Subcutaneous adipose tissue (tissue), 4 donors: ENCODE results near the gene HOXC12. TPM values are rescaled to one million over a fixed set of nuclear protein-coding genes. Genes with fewer than 3 reads are reported as not detected.

Source experiments
- CTCF ChIP-seq: fragments of 450-650 bp; IDR thresholded peaks from one replicate; pipeline ENCODE4 v1.5.1; 2016; ENCODE audit warnings: low read depth, mild to moderate bottlenecking, control low read depth, antibody characterized with exemption, moderate library complexity
- total RNA-seq, 4 donors: library from RNA; depleted of rRNA; stranded (reverse); fragments of >200 nt; gene quantifications; one replicate each; pipeline ENCODE4 v1.1.0, GENCODE V29; 2016

HOXC12 gene
- total RNA-seq, result 1 to 10 TPM in 1 of 4 donors, under 1 TPM in 3; 0.17 to 1.8 (median 0.50) TPM

DNA sequence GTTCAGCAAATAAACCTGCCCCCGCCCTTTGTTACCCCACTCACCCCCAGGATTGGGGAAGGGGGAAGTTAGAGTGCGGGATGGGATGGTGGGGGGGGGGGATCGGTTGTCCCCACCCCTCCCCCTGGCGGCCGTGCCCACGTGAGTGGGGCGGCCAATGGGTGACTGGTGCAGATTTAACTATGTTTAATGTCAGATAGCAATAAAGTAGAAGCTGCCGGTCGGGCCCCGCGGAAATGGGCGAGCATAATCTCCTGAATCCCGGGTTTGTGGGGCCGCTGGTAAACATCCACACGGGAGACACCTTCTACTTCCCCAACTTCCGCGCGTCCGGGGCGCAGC is at the start of gene HOXC12:
HOXC12 (plus strand) TSS at position 210 of the 342 bp plus-strand sequence; CDS start at position 237, 27 bp downstream.
- no peak for TF ChIP-seq CTCF

DNA sequence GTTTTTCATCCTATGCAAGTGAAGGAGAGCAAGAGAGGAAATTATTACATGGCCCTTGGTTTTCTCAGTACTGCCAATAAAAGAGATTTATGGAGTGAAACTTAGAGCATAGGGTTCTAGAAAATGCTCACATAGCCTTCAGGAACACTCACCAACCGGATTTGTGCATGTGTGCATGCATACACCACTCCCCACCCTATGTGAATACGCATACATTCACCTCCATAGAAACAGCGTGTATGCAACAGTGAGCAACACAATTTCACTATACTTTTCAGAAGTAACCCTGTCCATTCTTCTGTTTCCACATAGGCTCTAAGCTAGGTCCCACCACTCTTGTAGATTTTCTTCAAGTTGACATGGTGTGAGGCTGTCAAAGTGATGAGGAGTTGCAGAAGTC is 47.6 kb upstream of the HOXC12 start:
- TF ChIP-seq CTCF, result no peak

DNA sequence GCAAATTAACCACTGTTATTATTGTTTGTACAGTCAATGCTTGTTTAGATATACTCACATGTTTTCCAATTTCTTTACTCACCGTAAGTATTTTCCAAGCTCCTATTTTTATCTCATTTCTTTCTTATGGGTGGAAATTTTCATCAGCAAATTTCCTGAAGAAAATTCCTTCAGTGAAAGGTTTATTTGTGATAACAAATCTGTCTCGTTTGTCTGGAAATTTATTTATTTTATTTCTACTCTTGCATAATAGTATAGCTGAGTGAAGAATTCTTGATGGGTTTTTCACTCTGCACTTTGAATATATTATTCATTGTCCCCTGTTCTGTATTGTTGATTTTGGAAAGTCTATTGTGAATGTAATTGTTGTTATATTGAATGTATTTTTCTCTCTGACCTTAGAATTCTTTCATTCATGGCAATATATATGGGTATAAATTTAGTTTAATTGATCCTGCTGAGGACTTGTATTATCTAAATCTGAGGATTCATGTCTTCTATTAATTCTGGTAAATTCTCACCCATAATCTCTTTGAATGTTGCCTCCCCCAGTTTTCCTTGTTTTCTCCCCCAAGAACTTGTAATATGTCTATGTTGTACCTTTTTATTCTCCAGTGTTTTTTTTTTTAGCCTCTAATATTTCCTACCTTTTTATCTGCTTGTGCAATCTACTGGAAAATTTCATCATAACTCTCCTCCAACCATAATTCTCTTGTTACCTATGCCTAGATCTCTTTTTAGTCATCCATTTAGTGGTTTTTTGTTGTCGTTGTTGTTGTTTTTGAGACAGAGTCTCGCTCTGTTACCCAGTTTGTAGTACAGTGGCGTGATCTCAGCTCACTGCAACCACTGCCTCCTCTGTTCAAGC is 37.7 kb upstream of the HOXC12 start:
- no peak for TF ChIP-seq CTCF

DNA sequence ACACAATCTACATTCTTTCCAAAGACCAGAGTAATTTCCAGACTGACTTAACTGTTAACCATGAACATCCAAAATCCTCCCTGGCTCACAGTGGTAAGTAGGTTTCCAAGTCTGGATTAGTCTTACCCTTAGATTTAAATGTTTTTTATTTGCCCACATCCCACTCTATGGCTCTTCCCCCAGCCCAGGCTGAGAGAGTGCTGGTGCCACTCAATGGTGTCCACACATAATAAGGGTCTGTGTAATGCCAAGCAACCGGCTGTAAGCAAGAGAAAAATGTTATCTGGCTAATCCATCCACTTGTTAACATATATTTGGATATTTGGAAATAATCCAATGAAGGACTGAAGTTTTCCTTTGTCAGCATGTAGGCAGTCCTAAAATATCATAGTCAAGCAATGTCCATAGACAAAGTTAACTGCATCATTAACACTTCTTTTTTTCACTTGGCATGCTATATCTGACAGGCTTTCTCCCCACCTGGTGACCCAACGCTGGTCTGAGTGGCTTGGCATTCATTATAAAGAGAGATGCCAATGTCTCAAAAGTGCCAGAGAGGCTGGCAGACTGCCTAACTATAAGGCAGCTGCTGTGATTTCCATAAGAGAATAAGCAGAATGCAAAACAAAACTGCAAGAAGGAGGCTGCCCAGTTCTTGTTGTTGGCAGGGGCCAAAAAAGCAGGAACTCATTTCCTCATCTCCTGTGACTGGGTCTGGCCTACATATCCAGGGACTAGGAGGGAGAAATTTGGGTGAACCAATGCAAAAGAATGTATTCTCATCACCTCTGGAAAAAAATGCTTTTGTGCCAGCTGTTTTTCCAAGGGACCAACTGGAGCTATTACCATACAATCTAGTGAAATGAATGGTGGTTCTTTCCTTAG is 29.9 kb upstream of the HOXC12 start:
- no peak for TF ChIP-seq CTCF

DNA sequence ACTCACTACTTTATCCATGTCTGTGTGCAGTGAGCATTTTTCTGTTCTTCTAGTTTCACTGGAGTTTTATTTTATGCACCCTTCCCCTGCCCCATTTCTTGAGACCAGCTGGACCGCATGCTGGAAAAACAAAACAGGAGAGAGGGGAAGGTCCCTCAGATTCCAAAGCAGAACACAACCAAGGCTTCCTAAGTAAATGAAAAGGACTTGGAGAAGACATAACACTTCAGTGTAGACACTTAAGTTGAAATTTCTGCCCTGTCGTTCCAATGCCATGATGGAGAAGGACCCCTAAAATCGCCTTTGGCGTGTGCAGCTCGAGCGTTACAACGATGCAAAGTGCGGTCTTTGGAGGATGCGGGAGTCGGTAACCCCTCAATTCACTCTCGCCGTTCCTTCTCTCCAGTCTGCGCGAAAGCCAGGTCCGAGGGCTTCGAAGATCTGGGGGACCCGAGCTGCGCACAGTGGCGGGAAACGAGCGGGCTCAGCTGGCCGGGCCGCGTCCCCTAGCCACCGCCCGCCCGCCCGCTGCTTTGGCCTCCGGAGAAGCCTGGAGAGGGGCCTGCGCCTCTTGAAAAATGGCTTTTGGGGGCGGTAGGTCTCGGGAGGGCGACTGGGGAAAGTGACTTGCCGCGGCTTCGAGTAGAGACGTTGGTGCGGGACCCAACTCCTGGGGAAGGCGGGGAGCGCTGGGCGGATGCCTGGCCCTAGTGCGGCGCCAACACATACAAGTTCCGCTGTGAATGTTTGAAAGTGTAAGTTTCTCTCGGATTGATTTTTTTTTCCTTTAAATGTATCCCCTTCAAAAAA is 27.3 kb upstream of the HOXC12 start:
- TF ChIP-seq CTCF, result no peak

- no peak for TF ChIP-seq CTCF
Observed at GRCh38 chr12:53928054-53928835, 26.5 kb upstream of the HOXC12 start.
